Stomach (tissue), 9 donors: ENCODE data around the gene BAZ1A. TPM values are rescaled to one million over a fixed set of nuclear protein-coding genes. Genes with fewer than 3 reads are reported as not detected.
"Not testable (repeated sequence)": the region's sequence is repeated elsewhere in the genome, so short reads cannot be mapped to it uniquely, and the experiment has no call there.

ENCODE experiments used
- DNase-seq, 2 donors: peaks; one replicate each; pipeline versions ENCODE4 v3.0.0 to v3.0.0-alpha.2; 2013 to 2019
- H3K27ac ChIP-seq, 5 donors: fragments of 200-600 bp in 4 of 5; sonication (generic) in 4 of 5; one replicate each; pipeline ENCODE4 v1.5.1; 2013 to 2019; ENCODE audit warnings: mild to moderate bottlenecking in 1 of 5, moderate library complexity in 1 of 5
- H3K27me3 ChIP-seq, 3 donors: fragments of 200-600 bp; sonication (generic); one replicate each; pipeline ENCODE4 v1.5.1; 2017 to 2019; ENCODE audit warnings: mixed run types in 1 of 3
- H3K36me3 ChIP-seq, 4 donors: fragments of 200-600 bp; sonication (generic); 1 replicate in 3 of 4; 2 replicates in 1 of 4; pipeline ENCODE4 v1.5.1; 2016 to 2019
- H3K4me1 ChIP-seq, 4 donors: fragments of 200-600 bp; sonication (generic); one replicate each; pipeline ENCODE4 v1.5.1; 2016 to 2019
- H3K4me3 ChIP-seq, 4 donors: fragments of 200-600 bp; sonication (generic) in 3 of 4; one replicate each; pipeline ENCODE4 v1.5.1; 2016 to 2019; ENCODE audit warnings: mild to moderate bottlenecking in 1 of 4
- H3K9me3 ChIP-seq, 4 donors: fragments of 200-600 bp; sonication (generic); one replicate each; pipeline ENCODE4 v1.5.1; 2016 to 2019
- EP300 ChIP-seq: sonication (generic); formaldehyde crosslinking; IDR thresholded peaks from one replicate; pipeline ENCODE4 v1.6.1; 2017; ENCODE audit warnings: antibody characterized with exemption
- POLR2A ChIP-seq, 4 donors: fragments of 450-650 bp; IDR thresholded peaks; one replicate each; pipeline ENCODE4 v1.6.1; 2016; ENCODE audit warnings: antibody characterized with exemption in 4 of 4, control low read depth in 2 of 4, mild to moderate bottlenecking in 1 of 4, moderate library complexity in 1 of 4
- POLR2AphosphoS5 ChIP-seq, 3 donors: sonication (generic); formaldehyde crosslinking; IDR thresholded peaks; one replicate each; pipeline ENCODE4 v1.6.1; 2016; ENCODE audit warnings: antibody characterized with exemption in 3 of 3
- WGBS, 5 donors: extraction: QIAGEN DNeasy Blood & Tissue Kit in 3 of 5; methylation state at CpG; one replicate each; pipeline versions ENCODE4 v1.1.5 to v1.1.7; 2013 to 2018; 5-methylcytosine and 5-hydroxymethylcytosine counted together
- intact Hi-C: fragments of 100-400 bp; cut with DNase I; formaldehyde crosslinking; loops from one replicate; pipeline ENCODE4 v1.15.1; 2023; ENCODE audit warnings: low total_unique reads
- polyA plus RNA-seq, 3 donors: library from polyadenylated mRNA; stranded (reverse); fragments of 200-250 nt; gene quantifications; one replicate each; pipeline ENCODE4 v1.2.3, GENCODE V29; 2013
- total RNA-seq, 5 donors: library from RNA; depleted of rRNA; stranded (reverse); fragments of >200 nt; gene quantifications; one replicate each; pipeline versions ENCODE4 v1.1.0 to v1.2.3, GENCODE V29; 2014 to 2016
- TF ChIP-seq, protein P1 (sequence below), 7 experiments: fragments of 450-650 bp in 4 of 7; fragments of 200-600 bp in 3 of 7; sonication (generic) in 3 of 7; IDR thresholded peaks; one replicate each; pipeline ENCODE4 v1.5.1; 2016 to 2019; ENCODE audit warnings: antibody characterized with exemption in 7 of 7, control low read depth in 2 of 7, mild to moderate bottlenecking in 1 of 7
- donor health status: healthy with polysubstance abuse.
- donor health status: Bipolar disorder and iron deficiency.
- donor health status: healthy.

The BAZ1A gene
- total and polyA plus RNA-seq, 8 donors: 13.3 to 110 (median 31.6) TPM

DNA sequence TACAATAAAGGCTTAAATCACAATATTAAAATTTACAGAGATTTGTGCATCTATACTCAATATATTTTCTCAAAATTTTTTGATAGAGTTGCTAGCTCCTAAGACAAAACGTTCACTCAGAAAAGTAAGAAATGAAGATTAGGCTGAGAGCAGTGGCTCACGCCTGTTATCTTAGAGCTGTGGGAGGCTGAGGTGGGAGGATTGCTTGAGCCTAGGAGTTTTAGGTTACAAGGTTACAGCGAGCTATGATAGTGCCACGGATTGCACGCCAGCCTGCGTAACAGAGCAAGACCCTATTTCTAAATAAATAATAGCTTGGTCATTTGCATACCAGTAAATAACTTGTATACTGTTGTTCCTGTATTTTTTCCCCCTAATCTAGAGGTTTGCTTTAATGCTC is 125.8 kb downstream of the BAZ1A start:
- WGBS, 5 donors: 81 to 89% (median 87%) methylated on average over 6 of the region's 6 CpGs
- no peak for TF ChIP-seq POLR2A (IDR thresholded peaks at IDR 0.05)
- TF ChIP-seq, protein P1, sequence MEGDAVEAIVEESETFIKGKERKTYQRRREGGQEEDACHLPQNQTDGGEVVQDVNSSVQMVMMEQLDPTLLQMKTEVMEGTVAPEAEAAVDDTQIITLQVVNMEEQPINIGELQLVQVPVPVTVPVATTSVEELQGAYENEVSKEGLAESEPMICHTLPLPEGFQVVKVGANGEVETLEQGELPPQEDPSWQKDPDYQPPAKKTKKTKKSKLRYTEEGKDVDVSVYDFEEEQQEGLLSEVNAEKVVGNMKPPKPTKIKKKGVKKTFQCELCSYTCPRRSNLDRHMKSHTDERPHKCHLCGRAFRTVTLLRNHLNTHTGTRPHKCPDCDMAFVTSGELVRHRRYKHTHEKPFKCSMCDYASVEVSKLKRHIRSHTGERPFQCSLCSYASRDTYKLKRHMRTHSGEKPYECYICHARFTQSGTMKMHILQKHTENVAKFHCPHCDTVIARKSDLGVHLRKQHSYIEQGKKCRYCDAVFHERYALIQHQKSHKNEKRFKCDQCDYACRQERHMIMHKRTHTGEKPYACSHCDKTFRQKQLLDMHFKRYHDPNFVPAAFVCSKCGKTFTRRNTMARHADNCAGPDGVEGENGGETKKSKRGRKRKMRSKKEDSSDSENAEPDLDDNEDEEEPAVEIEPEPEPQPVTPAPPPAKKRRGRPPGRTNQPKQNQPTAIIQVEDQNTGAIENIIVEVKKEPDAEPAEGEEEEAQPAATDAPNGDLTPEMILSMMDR (IDR thresholded peaks at IDR 0.05): no peak
- no peak for TF ChIP-seq POLR2AphosphoS5 (IDR thresholded peaks at IDR 0.05)
- no peak for TF ChIP-seq EP300

DNA sequence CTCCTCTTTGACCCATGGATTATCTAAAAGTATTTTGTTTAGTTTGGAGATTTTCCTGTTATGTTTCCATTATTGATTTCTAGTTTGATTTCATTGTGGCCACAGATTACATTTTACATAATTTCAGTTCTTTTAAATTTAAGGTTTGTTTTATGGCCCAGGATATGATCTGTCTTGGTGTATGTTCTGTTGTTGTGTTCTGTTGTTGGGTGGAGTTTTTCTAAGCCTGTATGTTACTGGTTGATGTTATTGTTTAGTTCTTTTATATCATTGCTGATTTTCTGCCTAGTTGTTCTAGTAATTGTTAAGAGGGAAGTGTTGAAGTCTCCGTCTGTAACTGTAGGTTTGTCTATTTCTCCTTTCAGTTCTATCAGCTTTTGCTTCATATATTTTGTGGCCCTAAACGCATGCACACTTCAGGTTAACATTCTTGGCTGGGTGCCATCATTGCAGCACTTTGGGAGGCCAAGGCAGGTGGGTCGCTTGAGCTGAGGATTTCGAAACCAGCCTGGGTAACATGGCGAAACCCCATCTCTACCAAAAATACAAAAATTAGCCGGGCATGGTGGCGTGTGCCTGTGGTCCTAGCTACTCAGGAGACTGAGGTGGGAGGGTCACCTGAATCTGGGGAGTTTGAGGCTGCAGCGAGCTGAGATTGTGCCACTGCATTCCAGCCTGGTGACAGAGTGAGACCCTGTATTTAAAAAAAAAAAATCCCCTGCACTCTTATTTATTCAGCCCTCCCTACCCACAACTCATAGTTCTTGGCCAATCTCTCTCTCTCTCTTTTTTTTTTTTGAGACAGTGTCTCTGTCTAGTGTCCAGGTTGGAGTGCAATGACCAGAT is 132.7 kb downstream of the BAZ1A start:
- 75 to 84% (median 77%) methylated on average over 8 of the region's 8 CpGs for WGBS, 5 donors
- DNase-seq: no peak
- Histone ChIP-seq H3K9me3 (peaks cover 0 to 3% (median 0%) of the 10 kb centered on the region in 4 donors), H3K36me3 (no peaks in the 10 kb centered on the region), H3K4me1 (no peaks in the 10 kb centered on the region), H3K27me3 (no peaks in the 10 kb centered on the region), H3K27ac (no peak overlapping the region), H3K4me3 (no peak overlapping the region)
- TF ChIP-seq POLR2AphosphoS5 (IDR thresholded peaks at IDR 0.05) (no peak), EP300 (no peak), POLR2A (IDR thresholded peaks at IDR 0.05) (no peak)
- TF ChIP-seq, protein P1 (IDR thresholded peaks at IDR 0.05): no peak
- intact Hi-C loops: no loop called here

More for the DNA sequence above, 125.8 kb downstream of the BAZ1A start:
- H3K9me3 ChIP-seq: no peaks in the 10 kb centered on the region
- intact Hi-C loops: no loop called here
- DNase-seq: no peak
- H3K27ac ChIP-seq: no peak overlapping the region
- no peaks in the 10 kb centered on the region for H3K4me1 ChIP-seq
- no peak overlapping the region for H3K4me3 ChIP-seq
- no peaks in the 10 kb centered on the region for H3K27me3 ChIP-seq
- peaks cover 0 to 29% (median 22%) of the 10 kb centered on the region in 4 donors for H3K36me3 ChIP-seq

DNA sequence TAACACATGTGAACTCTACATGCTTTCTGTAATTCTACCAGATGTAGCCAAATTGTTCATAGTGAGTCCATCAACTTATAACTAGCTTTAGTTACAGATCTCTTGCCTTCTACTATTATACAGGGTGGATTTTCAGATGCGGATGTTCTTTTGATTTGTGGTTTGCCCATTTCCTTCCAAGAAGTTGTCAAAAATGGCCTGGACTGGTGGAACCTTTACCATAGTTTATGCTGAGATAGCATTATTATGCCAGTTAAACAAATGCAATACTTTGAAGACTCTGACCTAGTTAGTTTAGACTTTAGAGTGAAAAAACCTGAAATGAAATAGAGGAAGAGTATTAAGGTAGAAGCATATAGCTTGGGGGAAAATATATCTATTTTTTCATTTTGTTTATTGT is 133.3 kb downstream of the BAZ1A start:
- Histone ChIP-seq H3K9me3 (peaks cover 0 to 3% (median 0%) of the 10 kb centered on the region in 4 donors), H3K4me1 (no peaks in the 10 kb centered on the region), H3K27me3 (no peaks in the 10 kb centered on the region), H3K27ac (no peak overlapping the region), H3K36me3 (no peaks in the 10 kb centered on the region), H3K4me3 (no peak overlapping the region)
- WGBS, 5 donors: 49 to 75% (median 62%) methylated on average over 1 of the region's 1 CpG
- intact Hi-C loops: no loop called here
- TF ChIP-seq POLR2AphosphoS5 (IDR thresholded peaks at IDR 0.05) (no peak), EP300 (no peak), POLR2A (IDR thresholded peaks at IDR 0.05) (no peak)
- TF ChIP-seq, protein P1 (IDR thresholded peaks at IDR 0.05): no peak
- no peak for DNase-seq

DNA sequence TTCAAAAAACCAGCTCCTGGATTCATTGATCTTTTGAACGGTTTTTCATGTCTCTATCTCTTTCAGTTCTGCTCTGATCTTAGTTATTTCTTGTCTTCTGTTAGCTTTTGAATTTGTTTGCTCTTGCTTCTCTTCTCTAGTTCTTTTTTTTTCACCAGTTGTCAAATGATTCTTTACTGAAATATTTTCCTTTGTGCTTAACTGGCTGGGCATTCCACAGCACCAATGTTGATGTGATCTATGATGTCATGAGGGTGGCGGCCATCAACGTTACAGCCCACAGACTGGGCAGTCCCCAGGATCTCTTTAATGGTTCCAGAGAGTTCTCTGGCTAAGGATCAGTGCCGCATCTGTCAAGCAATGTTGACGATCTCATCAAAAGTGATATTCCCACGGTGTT is 135.0 kb downstream of the BAZ1A start:
- H3K36me3 ChIP-seq, intact Hi-C loops, H3K27ac ChIP-seq, H3K4me1 ChIP-seq, DNase-seq, H3K4me3 ChIP-seq, H3K27me3 ChIP-seq, H3K9me3 ChIP-seq: not testable (repeated sequence)
- WGBS, 5 donors: 68 to 81% (median 77%) methylated on average over 6 of the region's 6 CpGs

DNA sequence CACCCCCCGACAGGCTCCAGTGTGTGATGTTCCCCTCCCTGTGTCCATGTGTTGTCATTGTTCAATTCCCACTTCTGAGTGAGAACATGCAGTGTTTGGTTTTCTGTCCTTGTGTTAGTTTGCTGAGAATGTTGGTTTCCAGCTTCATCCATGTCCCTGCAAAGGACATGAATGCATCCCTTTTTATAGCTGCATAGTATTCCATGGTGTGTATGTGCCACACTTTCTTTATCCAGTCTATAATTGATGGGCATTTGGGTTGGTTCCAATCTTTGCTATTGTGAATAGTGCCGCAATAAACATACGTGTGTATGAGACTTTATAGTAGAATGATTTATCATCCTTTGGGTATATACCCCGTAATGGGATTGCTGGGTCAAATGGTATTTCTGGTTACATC is 138.1 kb downstream of the BAZ1A start:
- H3K36me3 ChIP-seq, H3K27me3 ChIP-seq, intact Hi-C loops, H3K27ac ChIP-seq, H3K4me1 ChIP-seq, H3K4me3 ChIP-seq, H3K9me3 ChIP-seq, DNase-seq: not testable (repeated sequence)
- 64 to 95% (median 91%) methylated on average over 3 to 4 of the region's 4 CpGs for WGBS, 5 donors
